ENCODE measurements around the gene SELPLG. TPM values are rescaled to one million over a fixed set of nuclear protein-coding genes. Genes with fewer than 3 reads are reported as not detected.
"Not testable (repeated sequence)": the region's sequence is repeated elsewhere in the genome, so short reads cannot be mapped to it uniquely, and the experiment has no call there.

The SELPLG gene
- total RNA-seq, 1 experiment from 2014 or later = 1.1 TPM

DNA sequence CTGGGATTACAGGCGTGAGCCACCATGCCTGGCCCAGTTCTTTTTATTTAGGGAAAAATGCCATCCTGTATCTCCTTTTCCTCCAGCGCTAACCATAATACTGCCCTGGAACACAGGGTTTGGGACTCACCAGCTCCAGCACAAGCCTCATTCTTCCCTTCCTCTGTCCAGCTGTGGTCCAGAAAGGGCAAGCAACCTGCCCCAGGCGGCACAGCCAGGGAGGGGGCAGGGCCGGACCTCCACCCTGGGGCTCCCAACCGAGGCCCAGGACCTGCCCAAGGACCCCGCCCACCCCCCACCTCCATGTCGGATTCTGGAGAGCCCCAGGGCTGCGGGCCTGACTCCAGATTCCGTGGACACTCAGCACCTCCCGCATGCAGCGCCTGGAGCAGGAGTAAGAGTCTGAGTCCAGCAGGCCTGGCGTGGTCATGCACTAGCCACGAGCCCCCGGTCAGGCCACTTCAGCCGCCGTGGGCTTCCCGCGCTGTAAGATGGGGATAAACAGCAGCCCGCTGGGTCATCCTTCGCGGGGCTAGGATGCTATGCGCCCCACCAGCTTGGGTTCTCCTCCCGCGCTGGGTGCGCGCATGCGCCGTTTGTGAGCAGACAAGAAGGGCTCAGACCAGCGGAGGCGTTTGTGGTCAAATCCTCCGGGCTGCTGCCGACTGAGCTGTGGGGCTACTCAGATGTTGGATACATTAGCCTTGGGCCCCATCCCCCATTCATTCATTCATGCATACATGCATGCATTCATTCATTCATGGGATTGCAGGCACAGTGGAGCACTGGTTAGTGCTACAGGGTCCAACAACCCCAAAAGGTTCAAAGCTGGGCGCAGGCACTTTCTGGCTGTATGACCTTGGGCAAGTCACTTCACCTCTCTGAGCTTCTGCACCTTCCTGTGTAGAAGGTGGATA is 52.1 kb downstream of the SELPLG start:
- in situ Hi-C loops (cut with HindIII; ENCODE audit: low sequenced_read_pairs) = no loop called here
- no peak for DNase-seq (ENCODE audit: low spot score)

GRCh38 chr12:108580531-108580930 is 53.2 kb downstream of the SELPLG start:
- in situ Hi-C loops (cut with HindIII; ENCODE audit: low sequenced_read_pairs) = no loop called here
- no peak for DNase-seq (ENCODE audit: low spot score)

DNA sequence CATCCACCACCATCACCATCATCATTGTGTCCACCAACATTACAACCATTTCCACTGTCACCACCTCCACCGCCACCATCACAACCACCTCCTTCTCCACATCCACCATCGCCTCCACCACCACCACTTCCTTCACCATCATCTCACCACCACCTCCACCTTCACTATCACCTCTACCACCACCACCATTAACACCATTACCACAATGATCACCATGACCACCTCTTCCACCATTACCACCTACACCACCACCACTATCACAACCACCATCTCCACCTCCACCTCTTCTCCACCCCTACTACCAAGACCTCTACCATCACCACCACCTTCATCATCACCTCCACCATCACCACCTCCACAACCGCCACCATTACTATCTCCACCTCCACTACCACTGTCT is 54.9 kb downstream of the SELPLG start:
- in situ Hi-C loops (cut with HindIII; ENCODE audit: low sequenced_read_pairs) = no loop called here
- DNase-seq (ENCODE audit: low spot score) = no peak

DNA sequence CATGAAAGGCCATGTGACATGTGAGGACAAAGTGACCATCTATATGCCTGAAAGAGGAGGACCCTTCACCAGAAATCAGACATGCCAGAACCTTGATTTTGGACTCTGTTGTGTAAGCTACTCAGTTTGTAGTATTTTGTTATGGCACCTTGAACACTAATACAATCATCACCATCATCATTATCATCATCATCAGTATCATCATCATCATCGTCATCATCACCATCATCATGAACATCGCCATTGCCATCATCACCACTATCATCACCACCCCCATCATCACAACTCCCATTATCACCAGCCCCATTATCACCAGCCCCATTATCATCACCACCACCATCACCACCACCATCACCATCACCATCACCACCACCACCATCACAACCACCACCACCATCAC is 55.4 kb downstream of the SELPLG start:
- in situ Hi-C loops (cut with HindIII; ENCODE audit: low sequenced_read_pairs) = no loop called here
- DNase-seq (ENCODE audit: low spot score) = no peak

DNA sequence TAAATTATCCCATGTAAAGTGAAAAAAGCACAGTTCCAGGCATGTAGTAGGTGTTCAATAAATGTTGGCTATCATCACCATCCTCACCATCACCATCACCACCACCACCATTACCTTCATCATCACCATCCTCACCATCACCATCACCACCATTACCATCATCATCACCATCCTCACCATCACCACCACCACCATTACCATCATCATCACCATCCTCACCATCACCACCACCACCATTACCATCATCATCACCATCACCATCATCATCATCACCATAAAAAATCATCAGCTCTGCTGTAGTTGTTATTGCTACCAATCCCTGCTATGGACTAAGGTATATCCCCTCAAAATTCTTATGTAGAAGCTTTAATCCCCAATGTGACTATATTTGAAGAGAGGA is 56.2 kb downstream of the SELPLG start:
- in situ Hi-C loops (cut with HindIII; ENCODE audit: low sequenced_read_pairs) = no loop called here
- DNase-seq (ENCODE audit: low spot score) = no peak

- in situ Hi-C loops (cut with HindIII; ENCODE audit: low sequenced_read_pairs) = no loop called here
- DNase-seq (ENCODE audit: low spot score) = no peak
Observed at GRCh38 chr12:108576660-108577234, 56.9 kb downstream of the SELPLG start.

DNA sequence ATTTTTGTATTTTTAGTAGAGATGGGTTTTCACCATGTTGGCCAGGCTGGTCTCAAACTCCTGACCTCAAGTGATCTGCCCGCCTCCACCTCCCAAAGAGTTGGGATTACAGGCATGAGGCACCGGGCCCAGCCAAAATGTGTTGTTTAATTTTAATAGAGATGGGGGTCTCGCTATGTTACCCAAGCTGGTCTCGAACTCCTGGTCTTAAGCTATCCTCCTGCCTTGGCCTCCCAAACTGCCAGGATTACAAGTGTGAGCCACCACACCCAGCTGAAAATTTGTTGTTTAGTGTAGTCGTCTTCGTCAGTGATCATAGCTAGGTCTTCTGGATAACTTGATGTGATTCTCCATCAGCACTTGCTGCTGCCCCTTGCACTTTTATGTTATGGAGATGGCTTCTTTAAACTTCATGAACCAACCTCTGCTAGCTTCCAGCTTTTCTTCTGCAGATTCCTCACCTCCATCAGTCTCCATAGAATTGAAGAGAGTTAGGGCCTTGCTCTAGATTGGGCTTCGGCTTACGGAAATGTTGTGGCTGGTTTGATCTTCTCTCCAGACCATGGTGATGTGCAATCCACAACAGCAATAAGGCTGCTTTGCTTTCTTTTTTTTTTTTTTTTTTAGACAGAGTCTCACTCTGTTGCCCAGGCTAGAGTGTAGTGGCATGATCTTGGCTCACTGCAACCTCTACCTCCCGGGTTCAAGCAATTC is 58.3 kb downstream of the SELPLG start:
- no peak for DNase-seq (ENCODE audit: low spot score)
- in situ Hi-C loops (cut with HindIII; ENCODE audit: low sequenced_read_pairs) = no loop called here

DNA sequence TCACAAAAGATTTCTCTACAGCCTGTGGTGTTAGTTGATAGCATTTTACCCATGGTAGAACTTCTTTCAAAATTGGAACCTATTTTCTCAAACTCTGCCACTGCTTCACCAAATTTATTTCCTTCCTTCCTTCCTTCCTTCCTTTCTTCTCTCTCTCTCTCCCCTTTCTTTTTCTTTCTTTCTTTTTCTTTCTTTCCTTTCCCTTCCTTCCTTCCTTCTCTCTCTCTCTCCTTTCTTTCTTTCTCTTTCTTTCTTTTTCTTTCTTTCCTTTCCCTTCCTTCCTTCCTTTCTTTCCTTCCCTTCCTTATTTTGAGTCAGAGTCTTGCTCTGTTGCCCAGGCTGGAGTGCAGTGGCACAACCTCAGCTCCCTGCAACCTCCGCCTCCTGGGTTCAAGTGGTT is 59.4 kb downstream of the SELPLG start:
- DNase-seq (ENCODE audit: low spot score); in situ Hi-C loops (cut with HindIII; ENCODE audit: low sequenced_read_pairs): not testable (repeated sequence)

GRCh38 chr12:108573317-108573716 is 60.4 kb downstream of the SELPLG start:
- in situ Hi-C loops (cut with HindIII; ENCODE audit: low sequenced_read_pairs) = no loop called here
- no peak for DNase-seq (ENCODE audit: low spot score)

DNA sequence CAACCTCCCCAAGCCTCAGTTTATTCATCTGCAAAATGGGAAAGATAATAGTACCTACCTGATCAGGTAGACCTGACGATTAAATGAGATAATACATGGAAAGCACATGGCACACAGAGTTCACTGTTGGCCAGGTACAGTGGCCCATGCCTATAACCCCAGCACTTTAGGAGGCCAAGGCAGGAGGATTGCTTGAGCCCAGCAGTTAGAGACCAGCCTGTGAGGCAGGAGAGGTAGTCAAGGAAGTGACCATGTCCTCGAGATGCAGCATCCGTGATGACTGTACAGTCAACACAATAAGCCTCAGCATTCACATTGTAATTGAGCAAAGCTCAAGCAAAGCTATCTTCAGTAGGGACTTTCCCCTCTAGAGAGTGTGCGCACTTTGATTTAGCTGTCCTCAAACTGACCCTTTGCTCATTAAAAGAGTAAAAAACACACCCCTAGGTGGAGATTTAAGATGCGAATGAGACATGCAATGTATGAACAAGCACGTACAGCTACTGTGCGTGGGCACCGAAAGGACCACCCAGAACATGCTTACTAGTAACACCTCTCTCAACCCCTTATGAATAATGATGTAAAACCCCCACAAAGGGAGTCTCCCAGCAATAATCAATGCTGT is 61.4 kb downstream of the SELPLG start:
- in situ Hi-C loops (cut with HindIII; ENCODE audit: low sequenced_read_pairs) = no loop called here
- no peak for DNase-seq (ENCODE audit: low spot score)

Other genes starting within 250 kb of the SELPLG start
- gene FICD, start 118.6 kb downstream of the SELPLG start, total RNA-seq (2014; rRNA removed; shearing (Covaris generic)) = 1.0 and 1.7 TPM in 2 replicates
- 61.3 and 72.8 TPM in 2 replicates for gene SART3, start 72.7 kb downstream of the SELPLG start, total RNA-seq (2014; rRNA removed; shearing (Covaris generic))
- gene ISCU, start 71.3 kb downstream of the SELPLG start, total RNA-seq (2014; rRNA removed; shearing (Covaris generic)) = 157 and 159 TPM in 2 replicates
- 0.58 and 7.3 TPM in 2 replicates for gene TMEM119, start 35.8 kb downstream of the SELPLG start, total RNA-seq (2014; rRNA removed; shearing (Covaris generic))
- gene CORO1C, start 97.6 kb upstream of the SELPLG start, total RNA-seq (2014; rRNA removed; shearing (Covaris generic)) = 102 and 177 TPM in 2 replicates
- gene SSH1, start 223.7 kb upstream of the SELPLG start, total RNA-seq (2014; rRNA removed; shearing (Covaris generic)) = 34.8 and 45.1 TPM in 2 replicates
- gene DAO, start 246.2 kb upstream of the SELPLG start, total RNA-seq (2014; rRNA removed; shearing (Covaris generic)) = 21.5 and 22.1 TPM in 2 replicates

Measured in G401 (cell line).